GM23248 (cell line): Measurements from ENCODE around the gene PGRMC2.
"Not testable (repeated sequence)": the region's sequence is repeated elsewhere in the genome, so short reads cannot be mapped to it uniquely, and the experiment has no call there.

Experiments
- EZH2 ChIP-seq: fragments of 200-600 bp; sonication (generic); IDR thresholded peaks from 2 replicates; pipeline ENCODE4 v1.6.1; 2018; ENCODE audit warnings: antibody characterized with exemption, mild to moderate bottlenecking; ENCODE audit not compliant: insufficient read depth, poor library complexity, severe bottlenecking
- EZH2phosphoT487 ChIP-seq: fragments of 200-600 bp; sonication (generic); IDR thresholded peaks from 2 replicates; pipeline ENCODE4 v1.6.1; 2018; ENCODE audit warnings: antibody characterized with exemption, moderate library complexity, mild to moderate bottlenecking, low read depth; ENCODE audit not compliant: insufficient read depth

DNA sequence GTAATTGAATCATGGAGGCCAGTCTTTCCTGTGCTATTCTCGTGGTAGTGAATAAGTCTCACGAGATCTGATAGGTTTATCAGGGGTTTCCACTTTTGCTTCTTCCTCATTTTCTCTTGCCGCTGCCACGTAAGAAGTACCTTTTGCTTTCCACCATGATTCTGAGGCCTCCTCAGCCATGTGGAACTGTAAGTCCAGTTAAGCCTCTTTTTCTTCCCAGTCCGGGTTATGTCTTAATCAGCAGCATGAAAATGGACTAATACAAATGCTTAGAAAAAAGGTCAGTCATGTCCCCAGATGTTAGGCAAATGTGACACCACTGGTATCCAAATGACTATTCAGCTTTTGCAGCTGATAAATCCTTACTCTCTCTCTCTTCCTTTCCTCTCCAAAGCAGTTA, 42.2 kb downstream of the PGRMC2 start:
- not testable (repeated sequence) for TF ChIP-seq EZH2phosphoT487, EZH2
